PC-9 (cell line): ENCODE data around the gene ARPP21.

Experiments
- EZH2 ChIP-seq: fragments of 200-600 bp; sonication (generic); IDR thresholded peaks from 2 replicates; pipeline ENCODE4 v1.8.0; 2017; ENCODE audit warnings: antibody characterized with exemption, low read depth
- TF ChIP-seq, protein P1 (sequence below): fragments of 200-600 bp; sonication (generic); conservative IDR thresholded peaks from 2 replicates; pipeline ENCODE4 v1.6.1; 2017; ENCODE audit warnings: mixed run types, antibody characterized with exemption, mild to moderate bottlenecking, moderate library complexity

DNA sequence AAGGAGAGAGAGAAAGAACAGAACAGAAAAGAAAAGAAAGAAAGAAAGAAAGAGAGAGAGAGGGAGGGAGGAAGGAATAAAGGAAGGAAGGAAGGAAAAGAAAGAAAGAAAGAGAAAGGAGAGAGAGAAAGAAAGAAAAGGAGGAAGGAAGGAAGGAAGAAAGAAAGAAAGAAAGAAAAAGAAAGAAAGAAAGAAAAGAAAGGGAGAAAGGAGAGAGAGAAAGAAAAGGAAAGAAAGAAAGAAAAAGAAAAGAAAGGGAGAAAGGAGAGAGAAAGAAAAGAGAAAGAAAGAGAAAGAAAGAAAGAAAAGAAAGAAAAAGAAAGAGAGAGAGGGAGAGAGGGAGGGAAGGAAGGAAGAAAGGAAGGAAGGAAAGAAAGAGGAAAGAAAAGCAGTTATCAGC is 108.8 kb downstream of the ARPP21 start:
- TF ChIP-seq, protein P1, sequence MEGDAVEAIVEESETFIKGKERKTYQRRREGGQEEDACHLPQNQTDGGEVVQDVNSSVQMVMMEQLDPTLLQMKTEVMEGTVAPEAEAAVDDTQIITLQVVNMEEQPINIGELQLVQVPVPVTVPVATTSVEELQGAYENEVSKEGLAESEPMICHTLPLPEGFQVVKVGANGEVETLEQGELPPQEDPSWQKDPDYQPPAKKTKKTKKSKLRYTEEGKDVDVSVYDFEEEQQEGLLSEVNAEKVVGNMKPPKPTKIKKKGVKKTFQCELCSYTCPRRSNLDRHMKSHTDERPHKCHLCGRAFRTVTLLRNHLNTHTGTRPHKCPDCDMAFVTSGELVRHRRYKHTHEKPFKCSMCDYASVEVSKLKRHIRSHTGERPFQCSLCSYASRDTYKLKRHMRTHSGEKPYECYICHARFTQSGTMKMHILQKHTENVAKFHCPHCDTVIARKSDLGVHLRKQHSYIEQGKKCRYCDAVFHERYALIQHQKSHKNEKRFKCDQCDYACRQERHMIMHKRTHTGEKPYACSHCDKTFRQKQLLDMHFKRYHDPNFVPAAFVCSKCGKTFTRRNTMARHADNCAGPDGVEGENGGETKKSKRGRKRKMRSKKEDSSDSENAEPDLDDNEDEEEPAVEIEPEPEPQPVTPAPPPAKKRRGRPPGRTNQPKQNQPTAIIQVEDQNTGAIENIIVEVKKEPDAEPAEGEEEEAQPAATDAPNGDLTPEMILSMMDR, result no peak
- no peak for TF ChIP-seq EZH2
